HepG2 (cell line): ENCODE measurements around the gene AGAP3. TPM values are rescaled to one million over a fixed set of nuclear protein-coding genes. Genes with fewer than 3 reads are reported as not detected.

Experiments used
- ATAD3A ChIP-seq: sonication (generic); formaldehyde crosslinking; IDR thresholded peaks from 2 replicates; pipeline ENCODE4 v1.4.0; 2020; ENCODE audit warnings: missing genetic modification reagents
- CCDC6 ChIP-seq: sonication (generic); formaldehyde crosslinking; IDR thresholded peaks from 2 replicates; pipeline ENCODE4 v1.8.1; 2022; ENCODE audit warnings: mild to moderate bottlenecking, missing genetic modification reagents, moderate library complexity
- ETV5 ChIP-seq: IDR thresholded peaks from 2 replicates; pipeline ENCODE4 v1.6.1; 2018; ENCODE audit warnings: missing biosample characterization, missing genetic modification reagents, inconsistent platforms, borderline replicate concordance
- FOXJ3 ChIP-seq: sonication (generic); formaldehyde crosslinking; IDR thresholded peaks from 2 replicates; pipeline ENCODE4 v1.4.0; 2020; ENCODE audit warnings: missing genetic modification reagents, mild to moderate bottlenecking, borderline replicate concordance
- HDAC2 ChIP-seq: sonication (generic); formaldehyde crosslinking; IDR thresholded peaks from 2 replicates; pipeline ENCODE4 v1.4.0; 2020; ENCODE audit warnings: missing genetic modification reagents
- HOXA5 ChIP-seq: sonication (generic); formaldehyde crosslinking; IDR thresholded peaks from 2 replicates; pipeline ENCODE4 v1.4.0; 2020; ENCODE audit warnings: missing genetic modification reagents
- KDM5B ChIP-seq: sonication (generic); formaldehyde crosslinking; IDR thresholded peaks from 2 replicates; pipeline ENCODE4 v1.4.0; 2020; ENCODE audit warnings: missing genetic modification reagents, mild to moderate bottlenecking, borderline replicate concordance
- KLF11 ChIP-seq: IDR thresholded peaks from 2 replicates; pipeline ENCODE4 v1.6.1; 2016; ENCODE audit warnings: missing compliant biosample characterization
- KMT2B ChIP-seq: IDR thresholded peaks from 2 replicates; pipeline ENCODE4 v1.6.1; 2016; ENCODE audit warnings: missing genetic modification reagents, missing compliant biosample characterization
- NCOR1 ChIP-seq: fragments of 200-600 bp; sonication (generic); IDR thresholded peaks from 2 replicates; pipeline ENCODE4 v1.7.0; 2017; ENCODE audit warnings: antibody characterized with exemption, low read length, borderline replicate concordance
- REL ChIP-seq: sonication (generic); formaldehyde crosslinking; conservative IDR thresholded peaks from 2 replicates; pipeline ENCODE4 v1.8.0; 2022; ENCODE audit warnings: mild to moderate bottlenecking, missing genetic modification reagents, moderate library complexity
- RNF2 ChIP-seq: fragments of 450-650 bp; conservative IDR thresholded peaks from 2 replicates; pipeline ENCODE4 v1.6.1; 2016; ENCODE audit warnings: low read depth
- RXRB ChIP-seq: IDR thresholded peaks from 2 replicates; pipeline ENCODE4 v1.6.1; 2016; ENCODE audit warnings: borderline replicate concordance, missing genetic modification reagents, missing compliant biosample characterization
- SALL1 ChIP-seq: sonication (generic); formaldehyde crosslinking; IDR thresholded peaks from 2 replicates; pipeline ENCODE4 v1.8.0; 2022; ENCODE audit warnings: mild to moderate bottlenecking, missing genetic modification reagents
- SIN3A ChIP-seq: IDR thresholded peaks from 2 replicates; pipeline ENCODE4 v1.6.1; 2011; ENCODE audit warnings: low read depth, mild to moderate bottlenecking, control low read depth, low read length, borderline replicate concordance
- SP5 ChIP-seq: IDR thresholded peaks from 2 replicates; pipeline ENCODE4 v1.6.1; 2016; ENCODE audit warnings: low read depth, borderline replicate concordance
- ZBTB43 ChIP-seq: sonication (generic); formaldehyde crosslinking; conservative IDR thresholded peaks from 2 replicates; pipeline ENCODE4 v1.4.0; 2020; ENCODE audit warnings: missing genetic modification reagents
- ZFAT ChIP-seq: sonication (generic); formaldehyde crosslinking; conservative IDR thresholded peaks from 2 replicates; pipeline ENCODE4 v1.8.1; 2023; ENCODE audit warnings: missing genetic modification reagents, inconsistent platforms
- ZFX ChIP-seq: sonication (generic); formaldehyde crosslinking; IDR thresholded peaks from 2 replicates; pipeline ENCODE4 v1.4.0; 2020; ENCODE audit warnings: mild to moderate bottlenecking, low read depth, missing genetic modification reagents, moderate library complexity
- ZNF124 ChIP-seq: sonication (generic); formaldehyde crosslinking; IDR thresholded peaks from 2 replicates; pipeline ENCODE4 v1.4.0; 2020; ENCODE audit warnings: missing genetic modification reagents
- ZNF136 ChIP-seq: sonication (generic); formaldehyde crosslinking; IDR thresholded peaks from 2 replicates; pipeline ENCODE4 v1.8.1; 2022; ENCODE audit warnings: low read depth, mild to moderate bottlenecking, moderate library complexity, missing genetic modification reagents
- ZNF282 ChIP-seq: fragments of 450-650 bp; IDR thresholded peaks from 2 replicates; pipeline ENCODE4 v1.6.1; 2018; ENCODE audit not compliant: partially characterized antibody
- ZNF296 ChIP-seq: sonication (generic); formaldehyde crosslinking; conservative IDR thresholded peaks from 2 replicates; pipeline ENCODE4 v1.5.0; 2020; ENCODE audit warnings: mild to moderate bottlenecking, missing genetic modification reagents
- ZNF329 ChIP-seq: sonication (generic); formaldehyde crosslinking; IDR thresholded peaks from 2 replicates; pipeline ENCODE4 v1.9.0; 2021; ENCODE audit warnings: low read depth, mild to moderate bottlenecking, missing genetic modification reagents
- ZNF335 ChIP-seq: sonication (generic); formaldehyde crosslinking; IDR thresholded peaks from 2 replicates; pipeline ENCODE4 v1.4.0; 2020; ENCODE audit warnings: missing genetic modification reagents
- ZNF382 ChIP-seq: sonication (generic); formaldehyde crosslinking; IDR thresholded peaks from 2 replicates; pipeline ENCODE4 v1.5.0; 2020; ENCODE audit warnings: missing genetic modification reagents, mild to moderate bottlenecking, borderline replicate concordance
- ZNF784 ChIP-seq: sonication (generic); formaldehyde crosslinking; IDR thresholded peaks from 2 replicates; pipeline ENCODE4 v1.5.1; 2020; ENCODE audit warnings: missing genetic modification reagents, mild to moderate bottlenecking, borderline replicate concordance
- ZNF816 ChIP-seq: sonication (generic); formaldehyde crosslinking; IDR thresholded peaks from 2 replicates; pipeline ENCODE4 v1.8.0; 2022; ENCODE audit warnings: missing genetic modification reagents, mild to moderate bottlenecking, borderline replicate concordance
- ZNF850 ChIP-seq: sonication (generic); formaldehyde crosslinking; conservative IDR thresholded peaks from 2 replicates; pipeline ENCODE4 v1.9.0; 2021; ENCODE audit warnings: mild to moderate bottlenecking, missing genetic modification reagents
- ZSCAN29 ChIP-seq: sonication (generic); formaldehyde crosslinking; conservative IDR thresholded peaks from 2 replicates; pipeline ENCODE4 v1.4.0; 2020; ENCODE audit warnings: mild to moderate bottlenecking, missing genetic modification reagents
- polyA plus RNA-seq, 8 experiments: library from polyadenylated mRNA; depleted of rRNA in 3 of 8; stranded (reverse) in 7 of 8; unstranded in 1 of 8; fragments of >200 nt; fragmentation: Illumina TruSeq in 4 of 8; extraction: Trizol in 4 of 8; gene quantifications; 2 replicates each; pipeline versions ENCODE4 v1.2.1 to v1.2.3, GENCODE V29; 2011 to 2016; ENCODE audit warnings: low read depth in 4 of 8, missing spikeins in 1 of 8, mixed read lengths in 1 of 8; ENCODE audit not compliant: insufficient read depth in 1 of 8
- total RNA-seq, 5 experiments: library from RNA; depleted of rRNA; stranded (reverse); fragments of >200 nt; fragmentation: Illumina TruSeq; extraction: Trizol; gene quantifications; 2 replicates each; pipeline ENCODE4 v1.2.3, GENCODE V29; 2016; ENCODE audit warnings: low read depth in 1 of 5

Gene AGAP3
- total and polyA plus RNA-seq, 2 of the 13 experiments (the other 11 are each of a cell fraction or from before 2014, with no cell fraction given): 31.3 to 61.4 TPM

GRCh38 chr7:151172273-151173141, 86.2 kb downstream of the AGAP3 start (continued):
- TF ChIP-seq NCOR1 (no peak), RXRB (CRISPR knock-in tag) (0 out of 2 replicates have a peak, but pooled peaks have one; percentile 48), FOXJ3 (CRISPR knock-in tag) (no peak), REL (CRISPR knock-in tag) (no peak), CCDC6 (no peak), ZNF282 (no peak), ZNF124 (CRISPR knock-in tag) (peak; percentile 85), ZFAT (CRISPR knock-in tag) (no peak), ZNF382 (CRISPR knock-in tag) (no peak), ETV5 (CRISPR knock-in tag) (no peak), ZNF816 (CRISPR knock-in tag) (no peak), KMT2B (0 out of 2 replicates have a peak, but pooled peaks have one; percentile 23), SIN3A (no peak), ZNF296 (CRISPR knock-in tag) (no peak), ZNF335 (no peak), RNF2 (peak; percentile 55; the same call in 1 of the 2 replicates), ZNF850 (CRISPR knock-in tag) (no peak), ZBTB43 (CRISPR knock-in tag) (no peak), ZNF784 (CRISPR knock-in tag) (0 out of 2 replicates have a peak, but pooled peaks have one; percentile 53), ATAD3A (no peak), SP5 (CRISPR knock-in tag) (0 out of 2 replicates have a peak, but pooled peaks have one; percentile 45), HDAC2 (CRISPR knock-in tag) (peak; percentile 56; the same call in 1 of the 2 replicates), SALL1 (peak; percentile 48; the same call in 1 of the 2 replicates), ZSCAN29 (CRISPR knock-in tag) (no peak), ZNF136 (CRISPR knock-in tag) (0 out of 2 replicates have a peak, but pooled peaks have one; percentile 69), ZNF329 (no peak), KLF11 (CRISPR knock-in tag) (no peak), KDM5B (CRISPR knock-in tag) (peak; percentile 50; the same call in 1 of the 2 replicates), HOXA5 (CRISPR knock-in tag) (peak; percentile 36; the same call in 1 of the 2 replicates), ZFX (CRISPR knock-in tag) (peak; percentile 55; the same call in 1 of the 2 replicates)
